Gastrocnemius medialis (tissue), 4 donors: ENCODE data around the gene PARD3. TPM values are rescaled to one million over a fixed set of nuclear protein-coding genes. Genes with fewer than 3 reads are reported as not detected.

ENCODE experiments used
- ATAC-seq, 2 donors: fragments of 150-250 bp; one replicate each; pipeline ENCODE4 v1.9.1; 2016
- DNase-seq, 2 donors: peaks; one replicate each; pipeline ENCODE4 v3.0.0-alpha.2; 2019
- H3K27ac ChIP-seq, 4 donors: fragments of 200-600 bp; sonication (generic); 1 replicate in 1 of 4; 2 replicates in 3 of 4; pipeline ENCODE4 v1.5.1; 2016 to 2018; ENCODE audit warnings: mild to moderate bottlenecking in 2 of 4, moderate library complexity in 1 of 4
- H3K27me3 ChIP-seq, 3 donors: fragments of 200-600 bp; sonication (generic) in 2 of 3; 1 replicate in 1 of 3; 2 replicates in 2 of 3; pipeline versions ENCODE4 v1.5.1 to v1.6.0; 2016 to 2019; ENCODE audit warnings: mild to moderate bottlenecking in 1 of 3, moderate library complexity in 1 of 3
- H3K36me3 ChIP-seq, 2 donors: fragments of 200-600 bp; sonication (generic) in 1 of 2; one replicate each; pipeline ENCODE4 v1.5.1; 2017 to 2018
- H3K4me1 ChIP-seq, 2 donors: fragments of 200-600 bp; sonication (generic) in 1 of 2; one replicate each; pipeline ENCODE4 v1.5.1; 2016 to 2017; ENCODE audit warnings: mild to moderate bottlenecking in 2 of 2
- H3K4me3 ChIP-seq, 4 donors: fragments of 200-600 bp; sonication (generic) in 3 of 4; 1 replicate in 1 of 4; 2 replicates in 3 of 4; pipeline ENCODE4 v1.5.1; 2016 to 2019; ENCODE audit warnings: mild to moderate bottlenecking in 2 of 4
- H3K9me3 ChIP-seq, 3 donors: fragments of 200-600 bp; sonication (generic) in 2 of 3; 1 replicate in 1 of 3; 2 replicates in 2 of 3; pipeline ENCODE4 v1.5.1; 2016 to 2019
- CTCF ChIP-seq, 5 experiments: fragments of 450-650 bp in 3 of 5; fragments of 200-600 bp in 2 of 5; sonication (generic) in 2 of 5; IDR thresholded peaks in 4 of 5; conservative IDR thresholded peaks in 1 of 5; 1 replicate in 4 of 5; 2 replicates in 1 of 5; pipeline ENCODE4 v1.5.1; 2016 to 2019; ENCODE audit warnings: antibody characterized with exemption in 5 of 5, mild to moderate bottlenecking in 3 of 5, moderate library complexity in 3 of 5
- POLR2A ChIP-seq, 2 donors: fragments of 450-650 bp; IDR thresholded peaks; one replicate each; pipeline ENCODE4 v1.6.1; 2017; ENCODE audit warnings: antibody characterized with exemption in 2 of 2, mild to moderate bottlenecking in 2 of 2, moderate library complexity in 2 of 2
- in situ Hi-C, 4 donors: fragments of 200-750 bp; cut with MboI; loops; one replicate each; pipeline versions ENCODE4 v1.15.0 to v1.8.0; 2017; ENCODE audit warnings: low sequenced_read_pairs in 4 of 4
- intact Hi-C: fragments of 100-400 bp; cut with DNase I; formaldehyde crosslinking; loops from one replicate; pipeline ENCODE4 v1.15.1; 2023; ENCODE audit warnings: low total_unique reads
- total RNA-seq, 4 donors: library from RNA; depleted of rRNA; stranded (reverse); fragments of >200 nt; gene quantifications; one replicate each; pipeline versions ENCODE4 v1.1.0 to v1.2.3, GENCODE V29; 2016

PARD3 gene
- total RNA-seq, 4 donors from 2014 or later = 64.6 to 75.8 (median 68.3) TPM

- no peak for ATAC-seq
- no peak overlapping the region for H3K27ac ChIP-seq
- H3K9me3 ChIP-seq = no peaks in the 10 kb centered on the region
- in situ Hi-C loops (no loop called here), intact Hi-C loops (no loop called here)
- DNase-seq = no peak
- peaks cover 11 to 13% of the 10 kb centered on the region in 2 donors for H3K4me1 ChIP-seq
- TF ChIP-seq CTCF (IDR thresholded peaks at IDR 0.05 in 4 of 5, conservative IDR thresholded peaks at IDR 0.05 in 1 of 5) = no peak
- no peak for TF ChIP-seq POLR2A (IDR thresholded peaks at IDR 0.05)
- H3K36me3 ChIP-seq = no peaks in the 10 kb centered on the region
- H3K4me3 ChIP-seq = no peak overlapping the region
- H3K27me3 ChIP-seq = no peaks in the 10 kb centered on the region
Observed at GRCh38 chr10:34323192-34323591, 491.9 kb downstream of the PARD3 start.

GRCh38 chr10:34320265-34320664 lies 494.8 kb downstream of the PARD3 start:
- no peak overlapping the region for H3K4me3 ChIP-seq
- peaks cover 11 to 13% of the 10 kb centered on the region in 2 donors for H3K4me1 ChIP-seq
- H3K9me3 ChIP-seq = no peaks in the 10 kb centered on the region
- in situ Hi-C loops = no loop called here
- H3K36me3 ChIP-seq = no peaks in the 10 kb centered on the region
- H3K27me3 ChIP-seq = no peaks in the 10 kb centered on the region
- no peak for ATAC-seq
- no peak for TF ChIP-seq CTCF (IDR thresholded peaks at IDR 0.05 in 4 of 5, conservative IDR thresholded peaks at IDR 0.05 in 1 of 5)
- TF ChIP-seq POLR2A (IDR thresholded peaks at IDR 0.05) = no peak
- DNase-seq = no peak
- intact Hi-C loops = no loop called here
- no peak overlapping the region for H3K27ac ChIP-seq

- Histone ChIP-seq H3K9me3 (no peaks in the 10 kb centered on the region), H3K4me1 (peaks cover 11 to 13% of the 10 kb centered on the region in 2 donors), H3K36me3 (no peaks in the 10 kb centered on the region), H3K27me3 (no peaks in the 10 kb centered on the region), H3K27ac (no peak overlapping the region), H3K4me3 (no peak overlapping the region)
- TF ChIP-seq CTCF (IDR thresholded peaks at IDR 0.05 in 4 of 5, conservative IDR thresholded peaks at IDR 0.05 in 1 of 5) = no peak
- no peak for TF ChIP-seq POLR2A (IDR thresholded peaks at IDR 0.05)
- DNase-seq (no peak), ATAC-seq (no peak)
- in situ Hi-C loops = no loop called here
- intact Hi-C loops = no loop called here
Observed at GRCh38 chr10:34319197-34319846, 495.8 kb downstream of the PARD3 start.

GRCh38 chr10:34316154-34316553 lies 498.9 kb downstream of the PARD3 start:
- no peaks in the 10 kb centered on the region for H3K36me3 ChIP-seq
- no peak overlapping the region for H3K4me3 ChIP-seq
- intact Hi-C loops (no loop called here), in situ Hi-C loops (no loop called here)
- no peak for TF ChIP-seq CTCF (IDR thresholded peaks at IDR 0.05 in 4 of 5, conservative IDR thresholded peaks at IDR 0.05 in 1 of 5)
- no peak for TF ChIP-seq POLR2A (IDR thresholded peaks at IDR 0.05)
- H3K9me3 ChIP-seq = no peaks in the 10 kb centered on the region
- H3K27ac ChIP-seq = no peak overlapping the region
- DNase-seq = no peak
- no peak for ATAC-seq
- H3K27me3 ChIP-seq = no peaks in the 10 kb centered on the region
- H3K4me1 ChIP-seq = peaks cover 0 to 4% of the 10 kb centered on the region in 2 donors

GRCh38 chr10:34314457-34314856 lies 500.6 kb downstream of the PARD3 start:
- ATAC-seq (no peak), DNase-seq (no peak)
- no peak overlapping the region for H3K4me3 ChIP-seq
- intact Hi-C loops (no loop called here), in situ Hi-C loops (no loop called here)
- no peak for TF ChIP-seq POLR2A (IDR thresholded peaks at IDR 0.05)
- TF ChIP-seq CTCF (IDR thresholded peaks at IDR 0.05 in 4 of 5, conservative IDR thresholded peaks at IDR 0.05 in 1 of 5) = no peak
- no peaks in the 10 kb centered on the region for H3K27me3 ChIP-seq
- H3K27ac ChIP-seq = no peak overlapping the region
- no peaks in the 10 kb centered on the region for H3K36me3 ChIP-seq
- no peaks in the 10 kb centered on the region for H3K9me3 ChIP-seq
- H3K4me1 ChIP-seq = peaks cover 0 to 4% of the 10 kb centered on the region in 2 donors
